GM18519 (cell line): Measurements from ENCODE around the gene FAM177A1.
A peak's percentile ranks its signal among the peaks of the same experiment; 100 is the strongest.
"Not testable (repeated sequence)": the region's sequence is repeated elsewhere in the genome, so short reads cannot be mapped to it uniquely, and the experiment has no call there.

Source experiments
- ATAC-seq: cut with Tn5 transposase; IDR thresholded peaks from one replicate; pipeline ENCODE4 v1.9.1; 2021; ENCODE audit warnings: mild to moderate bottlenecking, moderate library complexity; ENCODE audit not compliant: unreplicated experiment, low FRiP score

FAM177A1 gene, protein sequence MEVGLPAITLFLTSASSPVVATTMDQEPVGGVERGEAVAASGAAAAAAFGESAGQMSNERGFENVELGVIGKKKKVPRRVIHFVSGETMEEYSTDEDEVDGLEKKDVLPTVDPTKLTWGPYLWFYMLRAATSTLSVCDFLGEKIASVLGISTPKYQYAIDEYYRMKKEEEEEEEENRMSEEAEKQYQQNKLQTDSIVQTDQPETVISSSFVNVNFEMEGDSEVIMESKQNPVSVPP

GRCh38 chr14:35046048-35046750 is at the start of gene FAM177A1:
Gene FAM177A1 (plus strand): TSS chr14:35046272. CDS start chr14:35046464, 192 bp downstream.
- ATAC-seq = peak; percentile 77

DNA sequence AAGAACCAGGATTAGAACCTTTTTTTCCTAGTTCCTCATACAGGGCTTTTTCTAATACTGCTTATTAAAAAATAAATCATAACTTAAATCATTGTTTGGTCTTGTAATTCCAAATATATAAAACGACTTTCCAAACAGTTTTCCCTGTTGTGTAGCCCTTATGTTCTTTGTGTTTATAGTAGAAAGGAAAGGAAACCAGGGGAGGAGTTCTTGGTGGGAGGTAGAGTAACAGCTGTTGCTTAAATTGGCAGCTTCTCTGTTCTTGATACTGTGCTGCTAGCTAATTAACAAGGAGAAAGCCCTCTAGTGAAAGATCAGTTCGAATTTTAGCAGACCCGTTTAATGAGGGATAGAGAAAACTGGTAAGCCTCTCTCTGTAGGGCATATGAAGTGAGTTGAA is 48.3 kb upstream of the FAM177A1 start:
- ATAC-seq = no peak

DNA sequence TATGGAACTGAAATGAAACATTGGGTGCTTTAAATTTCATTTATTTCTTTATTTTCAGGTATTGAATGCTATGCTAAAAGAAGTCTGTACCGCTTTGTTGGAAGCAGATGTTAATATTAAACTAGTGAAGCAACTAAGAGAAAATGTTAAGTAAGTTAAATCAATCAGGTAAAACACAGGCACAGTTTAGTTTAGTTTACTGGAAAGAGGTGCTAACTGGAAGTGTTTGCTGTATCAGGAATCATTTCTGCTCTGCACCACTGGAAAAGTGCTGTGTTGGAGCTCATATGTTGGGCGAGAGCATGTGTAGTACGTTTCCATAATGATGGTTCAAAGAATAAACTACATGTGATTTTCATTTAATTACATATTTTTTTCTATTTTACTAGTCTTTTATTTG is 46.6 kb upstream of the FAM177A1 start:
- ATAC-seq = no peak

DNA sequence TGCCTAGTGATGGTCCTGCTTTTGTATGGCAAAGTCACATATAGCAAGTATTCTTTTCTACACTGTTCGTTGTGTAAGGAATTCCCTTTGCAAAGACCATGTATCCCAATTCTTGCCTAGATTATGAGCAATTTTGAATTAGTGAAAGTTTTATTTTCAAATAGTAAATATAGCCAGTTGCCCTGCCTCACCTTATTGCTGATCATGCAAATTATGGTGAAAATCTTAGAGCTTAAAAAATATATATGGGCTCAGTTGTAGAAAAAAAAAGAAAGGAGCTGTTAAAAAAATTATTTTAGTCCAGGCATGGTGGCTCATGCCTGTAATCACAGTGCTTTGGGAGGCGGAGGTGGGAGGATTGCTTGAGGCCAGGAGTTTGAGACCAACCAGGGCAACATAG is 44.5 kb upstream of the FAM177A1 start:
- ATAC-seq = no peak

DNA sequence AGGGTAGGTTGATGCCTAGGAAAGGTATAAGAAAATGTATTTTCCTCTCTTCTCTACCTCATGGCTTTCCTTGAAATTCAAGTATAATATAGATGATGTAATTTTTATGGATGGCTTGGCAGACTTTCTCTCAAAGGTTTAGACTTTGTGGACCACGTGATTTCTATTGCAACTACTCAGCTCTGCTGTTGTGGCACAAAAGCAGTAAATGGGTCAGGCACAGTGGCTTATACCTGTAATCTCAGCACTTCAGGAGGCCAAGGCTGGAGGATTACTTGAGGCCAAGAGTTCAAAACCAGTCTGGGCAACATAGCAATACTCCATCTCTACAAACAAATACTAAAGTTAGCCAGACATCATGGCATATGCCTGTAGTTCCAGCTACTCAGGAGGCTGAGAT is 41.2 kb upstream of the FAM177A1 start:
- ATAC-seq = no peak

DNA sequence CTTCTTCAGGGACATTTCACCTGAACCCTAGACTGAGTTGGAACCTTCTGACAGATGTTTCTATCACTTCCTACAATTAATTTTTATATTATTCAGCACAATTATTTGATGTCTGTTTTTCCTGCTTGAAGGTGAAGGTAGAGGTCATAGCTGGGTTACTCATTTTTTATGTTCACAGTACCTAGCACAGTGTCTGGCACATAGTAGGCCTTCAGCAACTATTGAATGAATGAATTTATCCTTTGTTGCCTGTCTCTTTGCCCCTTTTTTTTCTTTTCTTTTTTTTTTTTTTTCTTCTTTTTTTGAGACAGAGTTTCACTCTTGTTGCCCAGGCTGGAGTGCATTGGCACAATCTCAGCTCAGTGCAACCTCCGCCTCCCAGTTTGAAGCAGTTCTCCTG is 29.5 kb upstream of the FAM177A1 start:
- ATAC-seq = no peak

- ATAC-seq = no peak
Measured at GRCh38 chr14:35020713-35021112, 25.4 kb upstream of the FAM177A1 start.

DNA sequence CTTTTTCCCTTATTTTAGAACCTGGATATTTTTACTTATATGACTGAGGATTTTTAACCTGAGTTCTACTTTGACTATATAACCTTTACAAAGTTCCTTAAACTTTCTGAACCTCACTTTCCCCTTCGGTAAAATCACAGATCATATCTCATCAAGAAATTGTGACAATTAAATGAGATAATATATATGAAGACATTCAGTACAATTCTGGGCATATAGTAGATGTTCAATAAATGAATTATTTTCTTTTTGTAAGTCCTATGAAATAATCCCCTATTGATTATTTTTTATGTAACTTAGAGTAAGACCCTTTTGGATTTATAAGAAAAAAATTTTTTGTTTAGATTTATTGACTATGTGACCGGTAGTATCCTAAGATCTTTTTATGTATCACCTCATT is 17.6 kb upstream of the FAM177A1 start:
- ATAC-seq = no peak

GRCh38 chr14:35032562-35032961 is 13.5 kb upstream of the FAM177A1 start:
- no peak for ATAC-seq

DNA sequence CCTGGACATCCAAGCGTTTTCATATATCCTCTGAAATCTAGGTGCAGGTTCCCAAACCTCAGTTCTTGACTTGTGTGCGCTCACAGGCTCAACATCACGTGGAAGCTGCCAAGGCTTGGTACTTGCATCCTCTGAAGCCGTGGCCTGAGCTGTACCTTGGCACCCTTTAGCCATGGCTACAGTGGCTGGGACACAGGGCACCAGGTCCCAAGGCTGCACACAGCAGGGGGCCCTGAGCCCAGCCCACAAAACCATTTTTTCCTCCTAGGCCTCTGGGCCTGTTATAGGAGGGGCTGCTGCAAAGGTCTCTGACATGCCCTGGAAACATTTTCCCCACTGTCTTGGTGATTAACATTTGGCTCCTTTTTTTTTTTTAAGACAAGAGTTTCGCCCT is 11.6 kb upstream of the FAM177A1 start:
- ATAC-seq = no peak

DNA sequence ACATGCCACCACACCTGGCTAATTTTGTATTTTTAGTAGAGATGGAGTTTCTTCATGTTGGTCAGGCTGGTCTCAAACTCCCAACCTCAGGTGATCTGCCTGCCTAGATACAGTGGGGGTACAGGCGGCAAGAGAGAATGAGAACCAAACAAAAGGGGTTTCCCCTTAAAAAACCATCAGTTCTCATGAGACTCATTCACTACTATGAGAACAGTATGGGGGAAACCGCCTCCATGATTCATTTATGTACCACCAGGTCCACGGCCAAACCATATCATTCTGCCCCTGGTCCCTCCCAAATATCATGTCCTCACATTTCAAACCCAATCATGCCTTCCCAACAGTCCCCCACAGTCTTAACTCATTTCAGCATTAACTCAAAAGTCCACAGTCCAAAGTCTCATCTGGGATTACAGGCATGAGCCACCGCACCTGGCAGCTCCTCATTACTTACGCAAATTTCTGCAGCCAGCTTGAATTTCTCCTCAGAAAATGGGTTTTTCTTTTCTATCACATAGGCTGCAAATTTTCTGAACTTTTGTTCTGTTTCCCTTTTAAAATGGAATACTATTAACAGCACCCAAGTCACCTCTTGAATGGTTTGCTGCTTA is 11.0 kb upstream of the FAM177A1 start:
- not testable (repeated sequence) for ATAC-seq

- not testable (repeated sequence) for ATAC-seq
Measured at GRCh38 chr14:35038312-35038711, 7.8 kb upstream of the FAM177A1 start.

- no peak for ATAC-seq
Measured at GRCh38 chr14:35042632-35043031, 3.4 kb upstream of the FAM177A1 start.

GRCh38 chr14:35043046-35043445 is 3.0 kb upstream of the FAM177A1 start:
- no peak for ATAC-seq

- no peak for ATAC-seq
Measured at GRCh38 chr14:35044939-35045797, 904 bp upstream of the FAM177A1 start.

GRCh38 chr14:35045798-35046047 is 349 bp upstream of the FAM177A1 start:
- no peak for ATAC-seq

- peak; percentile 8 for ATAC-seq
Measured at GRCh38 chr14:35046751-35047536, 872 bp downstream of the FAM177A1 start.

- ATAC-seq = no peak
Measured at GRCh38 chr14:35047976-35048513, 2.0 kb downstream of the FAM177A1 start.

- ATAC-seq = no peak
Measured at GRCh38 chr14:35050652-35051051, 4.6 kb downstream of the FAM177A1 start.

- ATAC-seq = no peak
Measured at GRCh38 chr14:35051796-35052195, 5.7 kb downstream of the FAM177A1 start.
